Common myeloid progenitor, CD34-positive (primary cell): ENCODE measurements around the gene ETS2.
A peak's percentile ranks its signal among the peaks of the same experiment; 100 is the strongest.

ENCODE experiments used
- CTCF ChIA-PET: fragments of 350-600 bp; sonication (Branson Sonifier 250); formaldehyde crosslinking; loops from one replicate; lab custom pipeline; 2021; ENCODE audit warnings: antibody characterized with exemption; lab: Charles Lee
- POLR2A ChIA-PET: fragments of 350-600 bp; sonication (Branson Sonifier 250); formaldehyde crosslinking; loops from one replicate; lab custom pipeline; 2021; ENCODE audit warnings: antibody characterized with exemption; lab: Charles Lee
- DNase-seq, 3 donors: peaks; one replicate each; pipeline versions ENCODE4 v3.0.0 to v3.0.0-alpha.2; 2013
- H3K27ac ChIP-seq, 2 experiments: 1 replicate in 1 of 2; 2 replicates in 1 of 2; pipeline ENCODE4 v1.7.0; 2013; ENCODE audit warnings: inconsistent platforms in 2 of 2, low read length in 2 of 2, mild to moderate bottlenecking in 2 of 2, low read depth in 1 of 2, moderate library complexity in 1 of 2; ENCODE audit not compliant: severe bottlenecking in 2 of 2, insufficient read depth in 1 of 2, poor library complexity in 1 of 2
- H3K27me3 ChIP-seq, 5 experiments: replicated peaks in 2 of 5; 1 replicate in 3 of 5; 2 replicates in 2 of 5; pipeline versions ENCODE4 v1.6.1 to v1.7.0; 2013; ENCODE audit warnings: low read length in 4 of 5, mild to moderate bottlenecking in 2 of 5, moderate library complexity in 2 of 5, inconsistent platforms in 1 of 5; ENCODE audit not compliant: insufficient read depth in 5 of 5, control insufficient read depth in 4 of 5
- H3K36me3 ChIP-seq, 4 experiments: 1 replicate in 2 of 4; 2 replicates in 2 of 4; pipeline versions ENCODE4 v1.6.1 to v1.7.0; 2013; ENCODE audit warnings: low read length in 3 of 4, control low read depth in 1 of 4, mild to moderate bottlenecking in 1 of 4; ENCODE audit not compliant: control insufficient read depth in 4 of 4, insufficient read depth in 4 of 4
- H3K4me1 ChIP-seq, 4 experiments: 1 replicate in 3 of 4; 2 replicates in 1 of 4; pipeline versions ENCODE4 v1.6.1 to v1.7.1; 2013; ENCODE audit warnings: low read length in 3 of 4, mild to moderate bottlenecking in 3 of 4, control low read depth in 1 of 4, inconsistent platforms in 1 of 4, moderate library complexity in 1 of 4; ENCODE audit not compliant: control insufficient read depth in 4 of 4, insufficient read depth in 4 of 4; ENCODE audit errors: control extremely low read depth in 1 of 4
- H3K4me3 ChIP-seq, 7 experiments: 1 replicate in 4 of 7; 2 replicates in 3 of 7; pipeline versions ENCODE4 v1.5.1 to v1.7.0; 2013; ENCODE audit warnings: mild to moderate bottlenecking in 7 of 7, low read length in 6 of 7, moderate library complexity in 6 of 7, inconsistent platforms in 2 of 7, low read depth in 2 of 7, control low read depth in 1 of 7; ENCODE audit not compliant: insufficient read depth in 4 of 7, control insufficient read depth in 1 of 7; ENCODE audit errors: extremely low read depth in 1 of 7
- H3K9me3 ChIP-seq, 5 experiments: 1 replicate in 4 of 5; 2 replicates in 1 of 5; pipeline versions ENCODE4 v1.6.1 to v1.7.1; 2013; ENCODE audit warnings: low read length in 4 of 5, mild to moderate bottlenecking in 2 of 5, inconsistent platforms in 1 of 5, low read depth in 1 of 5, moderate library complexity in 1 of 5; ENCODE audit not compliant: control insufficient read depth in 4 of 5, insufficient read depth in 2 of 5; ENCODE audit errors: control extremely low read depth in 1 of 5
- WGBS: methylation state at CpG from one replicate; pipeline ENCODE4 v1.1.5; 2013; ENCODE audit not compliant: insufficient coverage; 5-methylcytosine and 5-hydroxymethylcytosine counted together

Gene ETS2

DNA sequence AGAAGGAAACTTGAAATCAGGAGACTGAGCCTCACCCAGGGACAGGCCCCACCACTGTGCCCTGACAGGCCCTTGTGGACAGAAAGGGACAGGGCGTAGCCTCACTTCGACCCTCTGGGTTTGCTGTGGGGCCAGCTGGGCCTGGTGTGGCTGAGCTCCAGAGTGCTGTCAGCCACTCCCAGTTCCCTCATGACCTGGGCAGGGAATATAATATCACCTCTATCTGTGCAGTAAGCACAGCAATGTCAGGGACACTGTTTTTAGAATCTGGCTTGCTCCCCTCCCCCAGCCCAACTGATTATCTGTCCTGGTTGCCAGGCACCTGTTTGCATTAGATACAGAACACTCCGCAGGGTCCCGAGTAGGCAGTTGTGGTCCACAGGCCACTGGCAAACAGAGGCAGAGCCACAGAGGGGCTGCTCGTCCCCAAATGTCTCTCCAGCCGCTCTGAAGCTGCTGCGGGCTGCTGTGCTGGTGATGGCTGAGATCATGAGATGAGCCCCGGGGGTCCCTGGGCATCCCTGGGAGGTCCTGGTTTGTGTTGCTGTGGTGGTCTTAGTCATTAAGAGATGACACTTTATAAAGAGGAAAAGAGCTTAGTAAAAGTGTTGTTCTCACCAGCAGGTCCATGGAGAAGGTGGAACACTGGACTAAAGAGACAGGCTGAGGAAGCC, 51.6 kb downstream of the ETS2 start:
- Histone ChIP-seq H3K9me3 (peaks cover 0 to 2% (median 0%) of the 10 kb centered on the region in 5 experiments), H3K36me3 (no peaks in the 10 kb centered on the region), H3K4me3 (no peak overlapping the region), H3K27ac (no peak overlapping the region), H3K27me3 (no peaks in the 10 kb centered on the region), H3K4me1 (peaks cover 16 to 29% (median 19%) of the 10 kb centered on the region in 4 experiments)
- 100% methylated on average over 3 of the region's 8 CpGs for WGBS
- CTCF ChIA-PET: no interaction called here
- DNase-seq: no peak
- POLR2A ChIA-PET: no interaction called here

DNA sequence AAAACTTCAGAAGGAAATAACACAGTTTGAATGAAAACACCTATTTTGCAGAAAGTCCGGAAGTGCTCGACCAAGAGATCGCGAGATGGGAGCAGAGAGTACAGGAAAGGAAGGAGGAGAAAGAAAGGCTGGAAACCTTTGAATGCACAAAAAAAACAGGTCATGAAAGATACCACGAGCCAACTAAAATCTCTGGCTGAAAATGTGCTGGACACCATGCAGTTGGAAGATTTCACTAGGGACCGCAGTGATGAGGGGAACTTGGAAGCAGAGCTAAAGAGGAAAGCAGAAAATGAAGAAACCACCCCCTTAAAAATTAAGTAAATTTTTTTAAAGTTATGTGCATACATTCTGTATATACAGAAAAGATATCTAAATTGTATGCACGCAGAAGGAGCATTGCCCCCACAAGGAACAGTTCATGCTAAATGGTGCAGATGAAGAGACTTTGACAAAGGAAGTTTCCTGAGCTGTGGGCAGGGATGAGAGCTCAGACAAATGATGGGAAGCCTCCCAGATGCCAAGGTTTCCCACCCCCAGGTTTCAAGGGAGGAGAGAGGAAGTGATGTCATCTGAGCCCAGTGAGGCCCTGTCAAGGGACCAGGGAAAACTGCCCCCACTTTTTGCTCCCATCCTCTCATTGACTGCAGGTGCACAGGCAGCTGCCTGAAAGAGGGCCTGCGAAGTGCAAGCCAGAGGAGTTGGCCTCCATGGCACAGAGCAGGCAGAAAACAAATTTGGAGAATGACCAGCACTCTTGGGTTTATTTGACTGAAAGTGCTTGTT, 52.5 kb downstream of the ETS2 start:
- no peak overlapping the region for H3K4me3 ChIP-seq
- POLR2A ChIA-PET: no interaction called here

DNA sequence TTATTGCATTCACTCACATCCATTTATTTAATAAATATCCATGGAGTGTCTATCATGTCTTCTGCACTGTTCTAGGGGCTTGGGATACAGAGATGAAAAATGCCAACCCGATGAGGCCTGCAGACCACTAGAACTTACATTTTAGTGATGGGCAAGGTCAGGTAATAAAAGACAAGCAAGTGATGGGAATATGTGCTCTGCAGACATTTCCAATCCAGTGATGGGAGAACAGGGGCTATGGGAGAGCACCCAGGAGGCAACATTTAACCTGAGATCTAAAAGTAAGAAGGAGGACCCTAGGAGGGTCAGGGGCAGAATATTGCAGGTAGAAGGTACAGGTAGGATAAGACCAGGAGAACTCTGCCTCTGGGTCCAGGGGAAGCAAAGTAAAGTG, 53.1 kb downstream of the ETS2 start:
- peaks cover 17 to 27% (median 20%) of the 10 kb centered on the region in 4 experiments for H3K4me1 ChIP-seq
- H3K9me3 ChIP-seq: peaks cover 0 to 2% (median 0%) of the 10 kb centered on the region in 5 experiments
- WGBS: 100% methylated on average over 1 of the region's 1 CpG
- no peaks in the 10 kb centered on the region for H3K27me3 ChIP-seq
- ChIA-PET POLR2A (no interaction called here), CTCF (no interaction called here)
- DNase-seq: no peak
- H3K4me3 ChIP-seq: no peak overlapping the region
- no peak overlapping the region for H3K27ac ChIP-seq
- H3K36me3 ChIP-seq: no peaks in the 10 kb centered on the region

More for the DNA sequence above, 52.5 kb downstream of the ETS2 start:
- Histone ChIP-seq H3K9me3 (peaks cover 0 to 2% (median 0%) of the 10 kb centered on the region in 5 experiments), H3K36me3 (no peaks in the 10 kb centered on the region), H3K27me3 (no peaks in the 10 kb centered on the region), H3K4me1 (peaks cover 19 to 33% (median 24%) of the 10 kb centered on the region in 4 experiments), H3K27ac (no peak overlapping the region)
- no peak for DNase-seq
- CTCF ChIA-PET: no interaction called here
- 100% methylated on average over 6 of the region's 8 CpGs for WGBS

DNA sequence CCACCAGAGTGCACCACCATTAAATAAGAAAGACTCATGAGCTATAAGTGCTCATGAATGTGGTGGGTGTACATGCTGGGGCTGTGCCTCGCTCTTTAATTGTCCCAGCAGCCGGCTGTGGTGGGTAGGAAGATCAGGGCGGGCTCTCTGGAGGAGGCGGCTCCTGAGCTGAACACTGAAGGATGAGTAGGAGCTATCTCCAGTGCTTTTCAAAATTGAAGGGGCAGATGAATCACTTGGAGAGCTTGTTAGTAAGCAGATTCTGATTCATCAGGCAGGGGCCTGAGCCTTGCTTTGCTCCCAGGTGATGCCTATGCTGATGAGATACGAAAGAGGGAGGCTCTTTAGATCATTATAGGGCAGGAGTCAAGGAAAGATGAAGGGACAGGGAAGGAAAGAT, 54.1 kb downstream of the ETS2 start:
- peaks cover 0 to 4% (median 0%) of the 10 kb centered on the region in 5 experiments for H3K27me3 ChIP-seq
- H3K9me3 ChIP-seq: peaks cover 0 to 2% (median 0%) of the 10 kb centered on the region in 5 experiments
- no peak overlapping the region for H3K4me3 ChIP-seq
- CTCF ChIA-PET: interaction anchor here (1.3 kb wide), 1 partner anchor 28 kb away, joined by 3 read pairs; no protein-coding TSS in a partner anchor
- no peak for DNase-seq
- peaks cover 17 to 24% (median 19%) of the 10 kb centered on the region in 4 experiments for H3K4me1 ChIP-seq
- 97% methylated on average over 3 of the region's 5 CpGs for WGBS
- no peaks in the 10 kb centered on the region for H3K36me3 ChIP-seq
- POLR2A ChIA-PET: no interaction called here
- H3K27ac ChIP-seq: no peak overlapping the region

DNA sequence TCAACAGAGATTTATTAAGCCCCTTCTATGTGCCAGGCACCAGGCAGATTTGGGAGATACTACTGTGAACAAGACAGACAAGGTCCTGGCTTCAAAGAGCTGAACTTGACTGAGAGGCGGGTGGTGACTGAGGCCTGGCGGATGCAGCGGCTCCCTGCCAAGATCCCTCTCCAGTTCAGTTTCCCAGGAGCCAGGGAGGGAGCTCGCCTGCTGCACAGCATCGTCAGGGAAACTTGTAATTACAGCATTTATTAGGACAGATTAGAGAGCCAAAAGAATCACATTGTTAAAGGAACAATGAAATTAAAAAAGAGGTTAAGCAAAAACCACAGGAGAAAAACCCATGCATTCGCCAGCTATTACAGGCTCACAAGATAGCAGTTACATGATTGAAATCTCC, 55.3 kb downstream of the ETS2 start:
- Histone ChIP-seq H3K27me3 (peaks cover 0 to 4% (median 0%) of the 10 kb centered on the region in 5 experiments), H3K36me3 (no peaks in the 10 kb centered on the region), H3K4me3 (no peak overlapping the region), H3K4me1 (peaks cover 17 to 24% (median 19%) of the 10 kb centered on the region in 4 experiments), H3K9me3 (peaks cover 0 to 2% (median 0%) of the 10 kb centered on the region in 5 experiments), H3K27ac (no peak overlapping the region)
- WGBS: 67% methylated on average over 2 of the region's 6 CpGs
- ChIA-PET POLR2A (no interaction called here), CTCF (interaction anchor here (0.9 to 1.6 kb wide), 2 partner anchors 11 to 163 kb away, joined by 3 read pairs; no protein-coding TSS in a partner anchor)
- DNase-seq: no peak

DNA sequence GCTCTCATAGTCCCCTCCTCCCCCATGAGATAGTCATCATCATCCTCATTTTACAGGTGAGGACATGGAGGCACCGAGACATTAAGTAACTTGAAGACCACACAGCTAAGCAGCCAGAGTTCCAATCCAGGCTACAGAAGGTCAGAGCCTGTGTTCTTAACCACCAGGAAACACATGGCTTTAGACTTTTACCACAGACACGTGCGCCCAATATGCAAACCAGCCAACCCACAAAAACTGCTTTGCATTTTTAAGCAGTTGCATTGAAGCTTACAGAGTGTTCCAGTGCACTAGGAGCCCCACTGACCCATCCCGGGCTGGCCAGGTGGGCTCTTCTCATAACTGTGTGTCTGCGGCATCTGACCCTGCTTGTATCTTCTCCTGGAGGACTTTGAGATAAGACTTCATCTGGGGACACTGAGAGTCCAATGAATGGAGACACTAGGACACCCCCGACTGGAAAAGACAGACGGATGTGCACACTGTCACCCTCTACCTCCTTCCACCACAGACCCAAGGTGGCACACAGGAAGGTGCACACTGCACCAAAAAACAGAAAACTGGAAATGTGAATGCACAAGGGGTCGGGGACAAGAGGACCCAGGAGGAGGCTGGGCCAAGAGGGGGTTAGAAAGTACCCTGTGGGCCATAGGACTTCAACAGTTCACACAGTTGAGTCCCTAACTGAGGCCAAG, 56.4 kb downstream of the ETS2 start:
- 22% methylated on average over 6 of the region's 8 CpGs for WGBS
- H3K4me1 ChIP-seq: peaks cover 17 to 24% (median 19%) of the 10 kb centered on the region in 4 experiments
- H3K27me3 ChIP-seq: peaks cover 0 to 4% (median 0%) of the 10 kb centered on the region in 5 experiments
- H3K9me3 ChIP-seq: no peaks in the 10 kb centered on the region
- no peak overlapping the region for H3K27ac ChIP-seq
- no peak overlapping the region for H3K4me3 ChIP-seq
- DNase-seq: peak; percentile 76 to 94 (median 91)
- ChIA-PET POLR2A (interaction anchor here (0.5 to 1.1 kb wide), 2 partner anchors 8 to 32 kb away, joined by 3 read pairs; no protein-coding TSS in a partner anchor), CTCF (interaction anchor here (1.0 to 1.6 kb wide), 2 partner anchors 9 to 12 kb away, joined by 3 read pairs; no protein-coding TSS in a partner anchor)
- H3K36me3 ChIP-seq: no peaks in the 10 kb centered on the region
